ENCODE results near the gene NEXN.

The NEXN gene
- long read RNA-seq, partial matches to known transcripts = 0 of 1 reads
- long read RNA-seq, other reads (novel, unspliced or antisense) = 1 of 1 reads

GRCh38 chr1:77888081-77888780 lies at the start of gene NEXN:
TSS of gene NEXN (plus strand) at chr1:77888624. CDS start at chr1:77916107, 27,483 bp downstream.
- Histone ChIP-seq H3K27ac (replicated peaks) (no peak within 1 kb of the TSS), H3K27me3 (ENCODE audit: insufficient read depth, poor library complexity, severe bottlenecking) (peaks cover 2% of the 10 kb centered on the region), H3K4me3 (replicated peaks; ENCODE audit: insufficient read depth, low read length) (peak within 1 kb of the TSS; percentile 37)
- no peak for TF ChIP-seq GABPA (IDR thresholded peaks at IDR 0.05; ENCODE audit: low read depth)
- no peak for TF ChIP-seq POLR2AphosphoS5 (IDR thresholded peaks at IDR 0.05; ENCODE audit: low read depth)
- TF ChIP-seq REST (IDR thresholded peaks at IDR 0.05; ENCODE audit: insufficient replicate concordance, low read depth) = no peak
- no peak for TF ChIP-seq SPI1 (IDR thresholded peaks at IDR 0.05; ENCODE audit: borderline replicate concordance, low read depth)
- TF ChIP-seq CTCF (IDR thresholded peaks at IDR 0.05; ENCODE audit: insufficient read depth, low read length) = no peak
- no peak for DNase-seq (ENCODE audit: low read depth in 1 of 2, low spot score in 1 of 2)

GRCh38 chr1:77841574-77841973 lies 46.9 kb upstream of the NEXN start:
- Histone ChIP-seq H3K4me3 (replicated peaks; ENCODE audit: insufficient read depth, low read length) (no peak overlapping the region), H3K27me3 (ENCODE audit: insufficient read depth, poor library complexity, severe bottlenecking) (no peaks in the 10 kb centered on the region), H3K27ac (replicated peaks) (no peak overlapping the region)
- no peak for TF ChIP-seq GABPA (IDR thresholded peaks at IDR 0.05; ENCODE audit: low read depth)
- no peak for TF ChIP-seq SPI1 (IDR thresholded peaks at IDR 0.05; ENCODE audit: borderline replicate concordance, low read depth)
- TF ChIP-seq REST (IDR thresholded peaks at IDR 0.05; ENCODE audit: insufficient replicate concordance, low read depth) = no peak
- TF ChIP-seq POLR2AphosphoS5 (IDR thresholded peaks at IDR 0.05; ENCODE audit: low read depth) = no peak
- TF ChIP-seq CTCF (IDR thresholded peaks at IDR 0.05; ENCODE audit: insufficient read depth, low read length) = no peak
- DNase-seq (ENCODE audit: low read depth in 1 of 2, low spot score in 1 of 2) = no peak

DNA sequence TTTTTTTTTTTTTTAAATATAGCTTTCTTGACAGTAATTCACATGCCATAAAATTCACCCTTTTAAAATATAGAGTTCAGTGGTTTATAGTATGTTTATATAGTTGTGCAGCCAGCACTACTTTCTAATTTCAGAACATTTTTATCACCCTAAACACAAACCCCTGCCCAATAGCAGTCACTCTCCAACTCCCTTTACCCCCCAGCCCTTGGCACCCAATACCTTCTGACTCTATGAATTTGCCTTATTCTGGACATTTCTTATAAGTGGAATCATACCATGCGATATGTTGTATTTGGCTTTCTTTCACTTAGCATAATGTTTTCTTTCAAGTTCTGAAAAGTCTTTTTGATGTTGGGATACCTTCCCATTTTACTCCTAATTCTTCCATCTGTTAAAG lies 42.5 kb upstream of the NEXN start:
- Histone ChIP-seq H3K4me3 (replicated peaks; ENCODE audit: insufficient read depth, low read length) (no peak overlapping the region), H3K27ac (replicated peaks) (no peak overlapping the region), H3K27me3 (ENCODE audit: insufficient read depth, poor library complexity, severe bottlenecking) (no peaks in the 10 kb centered on the region)
- DNase-seq (ENCODE audit: low read depth in 1 of 2, low spot score in 1 of 2) = no peak
- TF ChIP-seq SPI1 (IDR thresholded peaks at IDR 0.05; ENCODE audit: borderline replicate concordance, low read depth) = no peak
- no peak for TF ChIP-seq CTCF (IDR thresholded peaks at IDR 0.05; ENCODE audit: insufficient read depth, low read length)

- no peaks in the 10 kb centered on the region for H3K27me3 ChIP-seq (ENCODE audit: insufficient read depth, poor library complexity, severe bottlenecking)
- TF ChIP-seq GABPA (IDR thresholded peaks at IDR 0.05; ENCODE audit: low read depth) = no peak
- TF ChIP-seq CTCF (IDR thresholded peaks at IDR 0.05; ENCODE audit: insufficient read depth, low read length) = no peak
- TF ChIP-seq SPI1 (IDR thresholded peaks at IDR 0.05; ENCODE audit: borderline replicate concordance, low read depth) = no peak
- no peak for TF ChIP-seq REST (IDR thresholded peaks at IDR 0.05; ENCODE audit: insufficient replicate concordance, low read depth)
- TF ChIP-seq POLR2AphosphoS5 (IDR thresholded peaks at IDR 0.05; ENCODE audit: low read depth) = no peak
- no peak overlapping the region for H3K27ac ChIP-seq (replicated peaks)
- no peak for DNase-seq (ENCODE audit: low read depth in 1 of 2, low spot score in 1 of 2)
- no peak overlapping the region for H3K4me3 ChIP-seq (replicated peaks; ENCODE audit: insufficient read depth, low read length)
Measured at GRCh38 chr1:77846966-77847365, 41.5 kb upstream of the NEXN start.

Data from HL-60 (cell line).